GM19238 (cell line): ENCODE measurements around the gene EFNA3.

Source experiments
- DNase-seq: peaks from one replicate; pipeline ENCODE4 v3.0.0; 2011; ENCODE audit warnings: low spot score; ENCODE audit not compliant: insufficient read length

The EFNA3 gene

GRCh38 chr1:155130272-155131006 lies 51.8 kb downstream of the EFNA3 start:
- DNase-seq = no peak

DNA sequence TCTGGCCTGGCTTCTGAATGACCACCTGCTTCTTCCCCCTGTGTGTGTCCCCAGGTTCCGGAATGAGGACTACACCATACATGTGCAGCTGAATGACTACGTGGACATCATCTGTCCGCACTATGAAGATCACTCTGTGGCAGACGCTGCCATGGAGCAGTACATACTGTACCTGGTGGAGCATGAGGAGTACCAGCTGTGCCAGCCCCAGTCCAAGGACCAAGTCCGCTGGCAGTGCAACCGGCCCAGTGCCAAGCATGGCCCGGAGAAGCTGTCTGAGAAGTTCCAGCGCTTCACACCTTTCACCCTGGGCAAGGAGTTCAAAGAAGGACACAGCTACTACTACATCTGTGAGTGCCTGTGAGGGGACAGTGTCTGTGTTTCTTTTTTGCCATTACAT lies 52.6 kb downstream of the EFNA3 start:
- no peak for DNase-seq

DNA sequence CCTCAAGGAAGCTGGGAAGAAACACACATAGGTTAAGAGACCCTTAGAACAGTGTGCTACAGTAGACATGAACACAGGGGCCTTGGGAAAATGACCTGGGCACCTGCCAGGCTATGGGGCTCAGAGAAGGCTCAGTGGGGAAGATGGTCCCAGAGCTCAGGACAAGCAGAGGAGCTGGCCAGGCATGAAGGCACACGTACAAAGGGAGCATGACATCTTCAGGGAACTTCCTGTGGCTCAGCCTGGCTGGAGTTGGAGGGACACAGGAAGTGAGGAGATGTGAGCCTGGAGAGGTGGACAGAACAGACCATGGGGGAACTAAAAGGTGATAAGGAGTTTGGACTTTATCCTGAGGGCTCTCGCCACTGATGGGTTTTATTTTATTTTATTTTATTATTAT lies 53.2 kb downstream of the EFNA3 start:
- DNase-seq = no peak

DNA sequence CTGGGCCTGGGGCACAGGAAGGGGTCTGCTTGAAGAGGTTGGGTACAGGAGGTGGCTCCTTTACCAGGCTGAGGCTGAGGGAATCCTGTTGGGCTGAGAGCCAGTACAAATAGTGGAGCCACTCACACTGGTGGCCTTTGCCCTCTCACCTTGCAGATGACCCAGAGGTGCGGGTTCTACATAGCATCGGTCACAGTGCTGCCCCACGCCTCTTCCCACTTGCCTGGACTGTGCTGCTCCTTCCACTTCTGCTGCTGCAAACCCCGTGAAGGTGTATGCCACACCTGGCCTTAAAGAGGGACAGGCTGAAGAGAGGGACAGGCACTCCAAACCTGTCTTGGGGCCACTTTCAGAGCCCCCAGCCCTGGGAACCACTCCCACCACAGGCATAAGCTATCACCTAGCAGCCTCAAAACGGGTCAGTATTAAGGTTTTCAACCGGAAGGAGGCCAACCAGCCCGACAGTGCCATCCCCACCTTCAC lies 55.2 kb downstream of the EFNA3 start:
- DNase-seq = no peak

- no peak for DNase-seq
Observed at GRCh38 chr1:155134322-155134721, 55.7 kb downstream of the EFNA3 start.

- DNase-seq = no peak
Observed at GRCh38 chr1:155134880-155135414, 56.3 kb downstream of the EFNA3 start.

GRCh38 chr1:155135415-155136028 lies 56.9 kb downstream of the EFNA3 start, which contains the start of gene SLC50A1:
SLC50A1 (plus strand) TSS chr1:155135852; CDS start chr1:155135912, 60 bp downstream.
- DNase-seq = peak; percentile 94

DNA sequence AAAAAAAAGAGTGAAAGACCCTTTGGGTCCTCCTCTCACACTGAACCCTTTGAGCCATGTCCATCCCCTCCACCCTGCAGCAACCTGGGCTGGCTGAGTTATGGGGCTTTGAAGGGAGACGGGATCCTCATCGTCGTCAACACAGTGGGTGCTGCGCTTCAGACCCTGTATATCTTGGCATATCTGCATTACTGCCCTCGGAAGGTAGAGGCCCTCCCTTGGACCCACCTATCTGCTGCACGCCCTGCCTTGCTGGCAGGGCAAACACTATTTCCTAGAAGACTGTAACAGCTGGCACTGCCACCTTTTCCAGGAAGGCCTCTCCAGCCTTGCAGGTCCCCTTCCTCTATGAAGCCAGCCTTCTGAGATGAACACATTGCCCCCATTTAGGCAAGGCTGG lies 58.1 kb downstream of the EFNA3 start:
- DNase-seq = no peak
